ENCODE results near the gene IDS. TPM values are rescaled to one million over a fixed set of nuclear protein-coding genes. Genes with fewer than 3 reads are reported as not detected.
"Not testable (repeated sequence)": the region's sequence is repeated elsewhere in the genome, so short reads cannot be mapped to it uniquely, and the experiment has no call there.

The IDS gene
- total RNA-seq = 100 to 1,000 TPM; 131 to 134 TPM
- polyA plus RNA-seq = 100 to 1,000 TPM; 114 to 115 TPM
- long read RNA-seq, donor 1, full-length matches to known transcripts = 46 of 132 reads
- long read RNA-seq, donor 1, partial matches to known transcripts = 23 of 132 reads
- long read RNA-seq, donor 1, other reads (novel, unspliced or antisense) = 63 of 132 reads
- long read RNA-seq, donor 2, full-length matches to known transcripts = 18 of 53 reads
- long read RNA-seq, donor 2, partial matches to known transcripts = 10 of 53 reads
- long read RNA-seq, donor 2, other reads (novel, unspliced or antisense) = 25 of 53 reads

- ATAC-seq (ENCODE audit: low FRiP score) = peak; percentile 95
- Histone ChIP-seq H3K4me3 (ENCODE audit: low read length in 2 of 2) (peak within 1 kb of the TSS; percentile 30 to 78), H3K9me3 (ENCODE audit: control insufficient read depth, low read length) (no peaks in the 10 kb centered on the region), H3K27me3 (ENCODE audit: control insufficient read depth in 1 of 2, insufficient read depth in 2 of 2, low read length in 1 of 2) (no peaks in the 10 kb centered on the region), H3K4me1 (ENCODE audit: control insufficient read depth in 1 of 2, insufficient read depth in 2 of 2, low read length in 2 of 2) (peaks cover 0 to 2% of the 10 kb centered on the region in 2 donors), H3K36me3 (ENCODE audit: control insufficient read depth in 1 of 2, insufficient read depth in 2 of 2, low read length in 1 of 2) (peaks cover 0 to 3% of the 10 kb centered on the region in 2 donors), H3K27ac (ENCODE audit: low read depth in 1 of 2, low read length in 2 of 2) (peak within 1 kb of the TSS in 1 of 2 donors; percentile 94)
- WGBS, 2 donors = 0 to 28% methylated on average over 53 to 54 of the region's 54 CpGs
- DNase-seq = peak; percentile 94 to 95
- intact Hi-C loops (cut with DNase I) = loop anchor here in 1 of 2 donors (2.0 kb wide), 1 partner anchor 36 kb away; the partner anchor contains the start of gene EOLA1
Measured at GRCh38 chrX:149504915-149505651, at the start of gene IDS. Gene IDS (minus strand): TSS chrX:149505306. CDS start chrX:149505137, 169 bp downstream.

GRCh38 chrX:149551939-149552248, 46.8 kb upstream of the IDS start:
- H3K4me1 ChIP-seq (ENCODE audit: control insufficient read depth in 1 of 2, insufficient read depth in 2 of 2, low read length in 2 of 2); H3K9me3 ChIP-seq (ENCODE audit: control insufficient read depth, low read length); intact Hi-C loops (cut with DNase I); ATAC-seq (ENCODE audit: low FRiP score); H3K36me3 ChIP-seq (ENCODE audit: control insufficient read depth in 1 of 2, insufficient read depth in 2 of 2, low read length in 1 of 2); H3K4me3 ChIP-seq (ENCODE audit: low read length in 2 of 2); H3K27me3 ChIP-seq (ENCODE audit: control insufficient read depth in 1 of 2, insufficient read depth in 2 of 2, low read length in 1 of 2); H3K27ac ChIP-seq (ENCODE audit: low read depth in 1 of 2, low read length in 2 of 2); DNase-seq: not testable (repeated sequence)
- 80 to 91% methylated on average over 1 to 2 of the region's 6 CpGs for WGBS, 2 donors

- H3K4me1 ChIP-seq (ENCODE audit: control insufficient read depth in 1 of 2, insufficient read depth in 2 of 2, low read length in 2 of 2); DNase-seq; H3K36me3 ChIP-seq (ENCODE audit: control insufficient read depth in 1 of 2, insufficient read depth in 2 of 2, low read length in 1 of 2); ATAC-seq (ENCODE audit: low FRiP score); H3K27ac ChIP-seq (ENCODE audit: low read depth in 1 of 2, low read length in 2 of 2); H3K9me3 ChIP-seq (ENCODE audit: control insufficient read depth, low read length); intact Hi-C loops (cut with DNase I); H3K4me3 ChIP-seq (ENCODE audit: low read length in 2 of 2); H3K27me3 ChIP-seq (ENCODE audit: control insufficient read depth in 1 of 2, insufficient read depth in 2 of 2, low read length in 1 of 2): not testable (repeated sequence)
- no CpG with 5 or more reads among the region's 4 CpGs for WGBS, 2 donors
Measured at GRCh38 chrX:149551245-149551938, 46.3 kb upstream of the IDS start.

- 40 to 100% methylated on average over 1 of the region's 1 CpG for WGBS, 2 donors
- not testable (repeated sequence) for H3K27ac ChIP-seq (ENCODE audit: low read depth in 1 of 2, low read length in 2 of 2)
Measured at GRCh38 chrX:149550454-149550853, 45.3 kb upstream of the IDS start.

GRCh38 chrX:149549701-149550100, 44.6 kb upstream of the IDS start, which contains the start of gene HSFX3:
Gene HSFX3 (minus strand): TSS chrX:149549924. CDS start chrX:149549852, 72 bp downstream.
- H3K27ac ChIP-seq (ENCODE audit: low read depth in 1 of 2, low read length in 2 of 2); DNase-seq; H3K4me1 ChIP-seq (ENCODE audit: control insufficient read depth in 1 of 2, insufficient read depth in 2 of 2, low read length in 2 of 2); H3K27me3 ChIP-seq (ENCODE audit: control insufficient read depth in 1 of 2, insufficient read depth in 2 of 2, low read length in 1 of 2); ATAC-seq (ENCODE audit: low FRiP score); H3K9me3 ChIP-seq (ENCODE audit: control insufficient read depth, low read length); H3K4me3 ChIP-seq (ENCODE audit: low read length in 2 of 2); H3K36me3 ChIP-seq (ENCODE audit: control insufficient read depth in 1 of 2, insufficient read depth in 2 of 2, low read length in 1 of 2); intact Hi-C loops (cut with DNase I): not testable (repeated sequence)
- 67 to 89% methylated on average over 1 of the region's 6 CpGs for WGBS, 2 donors

More at GRCh38 chrX:149550454-149550853, 45.3 kb upstream of the IDS start:
- DNase-seq; H3K4me3 ChIP-seq (ENCODE audit: low read length in 2 of 2); intact Hi-C loops (cut with DNase I); H3K9me3 ChIP-seq (ENCODE audit: control insufficient read depth, low read length); H3K4me1 ChIP-seq (ENCODE audit: control insufficient read depth in 1 of 2, insufficient read depth in 2 of 2, low read length in 2 of 2); H3K36me3 ChIP-seq (ENCODE audit: control insufficient read depth in 1 of 2, insufficient read depth in 2 of 2, low read length in 1 of 2); H3K27me3 ChIP-seq (ENCODE audit: control insufficient read depth in 1 of 2, insufficient read depth in 2 of 2, low read length in 1 of 2); ATAC-seq (ENCODE audit: low FRiP score): not testable (repeated sequence)

- ATAC-seq (ENCODE audit: low FRiP score); H3K4me1 ChIP-seq (ENCODE audit: control insufficient read depth in 1 of 2, insufficient read depth in 2 of 2, low read length in 2 of 2); intact Hi-C loops (cut with DNase I); DNase-seq; H3K9me3 ChIP-seq (ENCODE audit: control insufficient read depth, low read length); H3K27ac ChIP-seq (ENCODE audit: low read depth in 1 of 2, low read length in 2 of 2); H3K4me3 ChIP-seq (ENCODE audit: low read length in 2 of 2); H3K27me3 ChIP-seq (ENCODE audit: control insufficient read depth in 1 of 2, insufficient read depth in 2 of 2, low read length in 1 of 2); H3K36me3 ChIP-seq (ENCODE audit: control insufficient read depth in 1 of 2, insufficient read depth in 2 of 2, low read length in 1 of 2): not testable (repeated sequence)
- WGBS, 2 donors = 100% methylated on average over 1 of the region's 3 CpGs; no CpG with 5 or more reads in 1 of the 2 donors
Measured at GRCh38 chrX:149547782-149548181, 42.7 kb upstream of the IDS start.

GRCh38 chrX:149546962-149547361, 41.9 kb upstream of the IDS start:
- H3K9me3 ChIP-seq (ENCODE audit: control insufficient read depth, low read length); H3K4me1 ChIP-seq (ENCODE audit: control insufficient read depth in 1 of 2, insufficient read depth in 2 of 2, low read length in 2 of 2); H3K36me3 ChIP-seq (ENCODE audit: control insufficient read depth in 1 of 2, insufficient read depth in 2 of 2, low read length in 1 of 2); H3K27me3 ChIP-seq (ENCODE audit: control insufficient read depth in 1 of 2, insufficient read depth in 2 of 2, low read length in 1 of 2); DNase-seq; H3K27ac ChIP-seq (ENCODE audit: low read depth in 1 of 2, low read length in 2 of 2); ATAC-seq (ENCODE audit: low FRiP score); intact Hi-C loops (cut with DNase I); H3K4me3 ChIP-seq (ENCODE audit: low read length in 2 of 2): not testable (repeated sequence)
- 70 to 100% methylated on average over 1 of the region's 1 CpG for WGBS, 2 donors

GRCh38 chrX:149545545-149546543, 40.7 kb upstream of the IDS start:
- H3K4me1 ChIP-seq (ENCODE audit: control insufficient read depth in 1 of 2, insufficient read depth in 2 of 2, low read length in 2 of 2); H3K9me3 ChIP-seq (ENCODE audit: control insufficient read depth, low read length); H3K27ac ChIP-seq (ENCODE audit: low read depth in 1 of 2, low read length in 2 of 2); H3K36me3 ChIP-seq (ENCODE audit: control insufficient read depth in 1 of 2, insufficient read depth in 2 of 2, low read length in 1 of 2); H3K27me3 ChIP-seq (ENCODE audit: control insufficient read depth in 1 of 2, insufficient read depth in 2 of 2, low read length in 1 of 2); intact Hi-C loops (cut with DNase I); ATAC-seq (ENCODE audit: low FRiP score); DNase-seq; H3K4me3 ChIP-seq (ENCODE audit: low read length in 2 of 2): not testable (repeated sequence)
- 60 to 71% methylated on average over 19 to 22 of the region's 29 CpGs for WGBS, 2 donors
